ENCODE data around the gene SHOC1.
"Not testable (repeated sequence)": the region's sequence is repeated elsewhere in the genome, so short reads cannot be mapped to it uniquely, and the experiment has no call there.

The SHOC1 gene

DNA sequence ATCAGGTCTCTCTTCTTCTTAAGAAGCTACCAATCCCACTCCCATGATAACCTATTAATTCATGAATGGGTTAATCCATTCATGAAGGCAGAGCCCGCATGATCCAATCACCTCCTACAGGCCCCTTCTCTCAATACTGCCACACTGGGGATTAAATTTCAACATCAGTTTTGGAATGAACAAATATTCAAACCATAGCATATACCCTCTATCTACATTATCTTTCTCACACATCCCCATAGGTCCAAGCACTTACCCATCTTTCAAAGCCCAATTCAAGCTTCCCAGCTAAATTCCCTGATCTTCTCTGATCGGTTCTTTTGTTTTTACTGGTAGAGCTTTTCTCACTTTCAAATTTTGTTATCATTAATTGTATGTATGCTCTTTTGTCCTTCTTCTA lies 10.5 kb upstream of the SHOC1 start:
- DNase-seq (ENCODE audit: low read depth), result no peak

GRCh38 chr9:111804636-111805035 lies 9.9 kb upstream of the SHOC1 start:
- no peak for DNase-seq (ENCODE audit: low read depth)

GRCh38 chr9:111803924-111804323 lies 9.2 kb upstream of the SHOC1 start:
- DNase-seq (ENCODE audit: low read depth), result no peak

- DNase-seq (ENCODE audit: low read depth), result no peak
These were observed 5.3 kb upstream of the SHOC1 start for GRCh38 chr9:111799915-111800526.

GRCh38 chr9:111799506-111799905 lies 4.8 kb upstream of the SHOC1 start:
- DNase-seq (ENCODE audit: low read depth), result no peak

- no peak for DNase-seq (ENCODE audit: low read depth)
These were observed 4.0 kb upstream of the SHOC1 start for GRCh38 chr9:111798786-111799185.

DNA sequence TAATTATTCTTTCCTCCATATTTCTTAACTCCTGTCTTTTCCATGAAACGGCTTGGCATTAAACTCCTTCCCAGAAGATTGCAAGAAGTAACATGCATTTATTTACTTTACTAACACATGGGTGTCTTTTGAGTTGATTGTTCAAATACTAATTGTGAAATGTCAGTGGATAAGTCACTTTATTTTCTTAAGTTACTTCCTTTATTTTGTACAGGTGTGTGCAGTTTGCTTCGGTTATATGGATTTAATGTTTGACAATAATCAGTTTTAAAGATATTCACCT lies 761 bp upstream of the SHOC1 start:
- no peak for DNase-seq (ENCODE audit: low read depth)

DNA sequence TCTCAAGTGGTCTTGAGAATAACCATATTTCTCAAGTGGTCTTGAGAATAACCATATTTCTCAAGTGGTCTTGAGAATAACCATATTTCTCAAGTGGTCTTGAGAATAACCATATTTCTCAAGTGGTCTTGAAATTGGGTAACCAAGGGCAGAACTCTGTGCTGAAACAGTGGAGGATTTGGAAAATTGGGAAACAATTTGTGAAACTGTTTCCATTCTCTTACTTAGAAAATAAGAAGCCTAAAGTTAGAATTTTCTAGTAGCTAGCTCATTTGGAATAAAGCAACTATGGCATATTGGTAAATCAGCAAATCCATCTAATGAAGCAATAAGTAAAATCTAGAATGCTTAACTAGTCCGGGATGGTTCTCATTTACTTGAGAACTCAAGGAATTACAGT lies 2.9 kb downstream of the SHOC1 start:
- DNase-seq (ENCODE audit: low read depth), result not testable (repeated sequence)

DNA sequence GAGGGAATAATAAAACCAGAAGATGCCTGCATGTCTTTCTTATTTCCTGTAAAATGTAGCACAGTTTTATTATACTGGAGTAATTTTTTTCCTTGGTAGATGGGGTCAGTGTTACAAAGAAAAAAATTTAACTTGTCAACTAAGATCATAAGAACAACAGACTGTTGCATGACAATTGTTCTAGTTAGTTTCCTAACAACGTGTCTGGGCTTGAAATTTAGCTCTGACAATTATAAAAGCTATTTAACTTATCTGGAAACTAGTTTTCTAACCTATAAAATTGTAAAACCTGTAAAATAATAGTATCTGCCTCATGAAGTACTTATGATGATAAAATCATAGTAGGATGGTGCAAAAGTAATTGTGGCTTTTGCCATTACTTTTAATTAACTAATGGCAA lies 4.9 kb downstream of the SHOC1 start:
- DNase-seq (ENCODE audit: low read depth), result no peak

DNA sequence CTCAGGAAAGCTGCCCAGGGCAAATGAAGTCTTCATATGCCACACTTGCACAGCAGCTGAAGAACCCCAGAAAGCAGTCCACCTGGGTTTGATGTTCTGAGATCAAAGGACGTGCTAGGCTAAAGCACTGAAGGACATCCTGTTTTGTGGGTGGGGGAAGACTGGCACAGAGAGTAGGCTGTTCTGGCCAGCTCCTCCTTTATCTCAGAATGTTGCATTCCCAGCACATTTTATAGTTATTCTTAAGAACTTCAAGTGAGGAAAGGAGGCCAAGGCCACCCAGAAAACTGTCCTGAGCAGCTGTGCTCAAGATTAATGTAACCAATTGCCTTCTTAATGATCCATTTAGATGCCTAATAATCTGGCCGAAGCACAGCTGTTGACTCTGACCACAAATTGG lies 10.9 kb downstream of the SHOC1 start:
- DNase-seq (ENCODE audit: low read depth), result no peak

DNA sequence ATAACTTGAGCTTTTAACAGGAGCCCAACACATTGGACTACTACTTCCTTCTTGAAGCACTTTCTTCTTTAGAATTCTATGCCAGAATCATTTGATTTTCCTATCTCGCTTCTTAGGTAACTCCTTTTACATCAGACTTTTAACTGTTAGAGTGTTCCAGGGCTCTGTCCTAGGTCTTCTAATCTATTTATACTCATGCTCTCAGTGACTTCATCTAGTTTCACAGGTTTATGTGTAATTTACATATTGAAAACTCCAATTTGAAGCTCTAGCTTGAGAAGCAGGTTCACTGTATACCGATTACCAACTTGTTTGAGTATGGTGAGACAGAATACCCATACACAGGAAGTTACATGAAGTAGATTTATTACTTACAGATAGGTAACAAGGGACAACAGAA lies 11.3 kb downstream of the SHOC1 start:
- DNase-seq (ENCODE audit: low read depth), result no peak

DNA sequence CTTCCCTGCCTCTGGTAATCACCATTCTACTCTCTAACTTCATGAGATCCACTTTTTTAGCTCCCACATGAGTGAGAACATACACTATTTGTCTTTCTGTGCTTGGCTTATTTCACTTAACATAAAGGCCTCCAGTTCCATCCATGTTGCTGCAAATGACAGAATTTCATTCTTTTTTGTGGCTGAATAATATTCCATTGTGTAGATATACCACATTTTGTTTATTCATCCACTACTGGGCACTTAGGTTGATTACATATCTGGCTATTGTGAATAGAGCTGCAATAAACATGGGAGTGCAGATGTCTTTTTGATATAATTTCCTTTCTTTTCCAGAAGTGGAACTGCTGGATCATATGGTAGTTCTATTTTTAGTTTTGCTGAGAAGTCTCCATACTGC lies 28.7 kb downstream of the SHOC1 start:
- DNase-seq (ENCODE audit: low read depth), result no peak

DNA sequence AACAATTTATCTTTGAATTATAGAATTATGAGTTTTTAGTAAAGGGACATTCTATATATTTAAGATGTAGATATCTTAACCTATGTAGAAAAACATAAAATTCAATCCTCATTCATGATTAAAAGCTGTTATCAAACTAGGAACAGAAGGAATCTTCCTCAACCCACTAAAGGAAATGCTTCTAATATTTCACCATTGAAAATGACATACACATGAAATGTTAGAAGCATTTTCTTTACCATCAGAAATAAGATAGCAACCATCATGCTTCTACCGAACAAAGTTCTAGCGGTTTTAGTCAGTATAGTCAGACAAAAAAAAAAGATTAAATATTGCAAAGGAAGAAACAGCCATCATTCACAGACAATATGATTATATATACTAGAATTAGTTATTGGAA lies 32.2 kb downstream of the SHOC1 start:
- no peak for DNase-seq (ENCODE audit: low read depth)

GRCh38 chr9:111759762-111760639 lies 34.7 kb downstream of the SHOC1 start:
- no peak for DNase-seq (ENCODE audit: low read depth)

DNA sequence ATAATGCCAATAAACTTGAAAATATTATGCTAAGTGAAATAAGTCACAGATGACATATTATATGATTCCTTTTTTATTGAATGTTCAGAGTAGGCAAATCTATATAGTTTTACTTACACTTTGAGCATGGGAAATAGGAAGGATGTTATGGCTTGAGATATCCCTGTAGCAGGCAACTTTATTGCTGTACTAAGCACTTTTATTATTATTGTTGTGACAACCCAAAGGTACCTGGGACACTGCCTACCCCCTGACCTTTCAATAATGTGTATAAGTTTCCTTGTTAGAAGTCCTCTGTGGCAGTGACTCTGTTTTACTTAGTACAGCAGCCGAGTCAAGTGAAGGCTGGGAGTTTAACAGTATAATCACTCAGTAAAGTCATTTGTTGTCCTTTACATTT lies 39.9 kb downstream of the SHOC1 start:
- no peak for DNase-seq (ENCODE audit: low read depth)

- DNase-seq (ENCODE audit: low read depth), result no peak
These were observed 42.3 kb downstream of the SHOC1 start for GRCh38 chr9:111752455-111752854.

Data from activated T-helper 9 cell treated with anti-CD3 and anti-CD28 coated beads, Interleukin-2, amount 50 U/mL, for 16 hours (primary cell).